NCI-H146 treated with DMSO at 0.1 percent for 48 hours (cell line): ENCODE measurements around the gene MAN1C1.

Experiments used
- DNase-seq: peaks from one replicate; lab custom pipeline; 2025; ENCODE audit not compliant: unreplicated experiment; lab: John Stamatoyannopoulos, UW

MAN1C1 gene

DNA sequence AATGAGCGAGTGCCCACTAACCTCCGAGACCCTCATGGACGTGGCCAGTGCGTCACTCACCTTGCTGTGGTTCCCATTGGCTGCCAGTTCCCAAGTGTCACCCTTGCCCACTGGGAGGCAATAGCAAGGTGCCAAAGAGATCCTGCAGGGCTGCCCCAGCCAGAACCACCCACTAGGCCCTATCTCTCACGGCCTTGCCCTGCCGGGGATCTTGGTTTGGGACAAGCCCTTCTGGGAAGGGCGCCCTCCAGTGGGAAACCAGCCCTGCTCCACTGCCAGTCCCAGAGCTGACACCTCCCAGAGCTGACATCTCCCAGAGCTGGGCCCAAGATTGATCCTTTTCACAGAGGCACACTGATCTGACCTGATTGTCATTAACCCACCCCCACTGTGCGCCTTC is 181.3 kb downstream of the MAN1C1 start:
- DNase-seq, result no peak

- no peak for DNase-seq
These were observed 182.2 kb downstream of the MAN1C1 start for GRCh38 chr1:25798666-25799351.

DNA sequence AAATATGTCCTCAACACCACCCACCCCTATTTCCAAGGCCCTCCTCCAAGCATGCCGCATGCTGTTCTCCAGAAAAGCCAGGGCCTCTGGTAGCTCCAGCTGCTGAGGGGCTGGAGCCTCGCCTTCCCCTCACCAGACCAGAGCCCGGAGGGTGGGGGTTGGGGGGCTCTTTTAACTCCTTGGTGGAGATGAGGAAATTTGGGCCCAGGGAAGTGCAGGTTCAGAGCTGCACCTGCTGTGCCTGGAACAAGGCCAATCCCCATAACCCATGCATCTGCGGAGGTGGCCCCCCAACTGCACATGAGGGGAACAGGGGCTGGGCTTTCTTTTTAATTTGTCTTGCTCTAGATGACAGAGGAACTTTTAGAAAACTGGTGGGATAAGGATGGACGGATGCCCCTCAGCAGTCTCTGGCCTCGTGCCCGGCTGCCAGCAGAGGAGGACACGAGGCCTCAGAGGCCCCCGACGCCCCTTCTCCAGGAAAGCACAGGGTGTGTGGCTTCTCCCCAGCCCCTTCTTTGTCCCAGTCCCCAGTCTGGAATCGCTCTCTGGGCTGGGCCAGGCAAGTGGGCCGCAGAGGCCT is 182.9 kb downstream of the MAN1C1 start:
- DNase-seq, result no peak

DNA sequence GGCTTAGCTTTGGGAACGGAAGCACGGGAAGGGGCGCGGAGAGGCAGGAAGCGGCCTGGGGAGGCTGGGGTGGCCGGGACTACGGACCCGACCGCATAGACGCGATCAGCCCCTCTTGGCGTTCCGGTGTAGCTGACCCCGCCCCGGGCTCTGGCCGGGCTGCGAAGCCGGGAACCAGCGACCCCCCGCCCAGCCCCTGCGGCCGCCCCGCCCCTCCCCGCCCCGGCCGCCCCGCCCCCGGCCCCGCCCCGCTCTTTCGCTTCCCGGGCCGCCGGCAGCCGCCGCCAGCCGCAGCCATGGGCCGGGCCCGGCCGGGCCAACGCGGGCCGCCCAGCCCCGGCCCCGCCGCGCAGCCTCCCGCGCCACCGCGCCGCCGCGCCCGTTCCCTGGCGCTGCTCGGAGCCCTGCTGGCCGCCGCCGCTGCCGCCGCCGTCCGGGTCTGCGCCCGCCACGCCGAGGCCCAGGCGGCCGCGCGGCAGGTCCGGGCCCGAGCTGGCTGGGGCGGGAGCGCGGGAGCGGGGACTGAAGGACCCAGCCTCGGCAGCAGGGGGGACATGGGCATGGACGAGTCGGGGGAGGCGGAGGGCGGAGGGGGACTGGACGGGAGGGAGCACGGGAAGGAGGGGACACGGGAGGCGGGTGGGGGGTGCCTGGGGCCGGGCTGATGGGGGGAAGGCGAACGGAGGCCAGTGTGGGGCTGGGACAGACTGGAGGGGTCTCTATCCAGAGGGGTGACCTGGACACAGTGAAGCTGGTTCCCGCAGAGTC is 183.5 kb downstream of the MAN1C1 start, which contains the start of gene SELENON:
TSS of gene SELENON (plus strand) at position 259 of the 768 bp plus-strand sequence. CDS start at position 297, 38 bp downstream.
- peak; percentile 11 for DNase-seq

DNA sequence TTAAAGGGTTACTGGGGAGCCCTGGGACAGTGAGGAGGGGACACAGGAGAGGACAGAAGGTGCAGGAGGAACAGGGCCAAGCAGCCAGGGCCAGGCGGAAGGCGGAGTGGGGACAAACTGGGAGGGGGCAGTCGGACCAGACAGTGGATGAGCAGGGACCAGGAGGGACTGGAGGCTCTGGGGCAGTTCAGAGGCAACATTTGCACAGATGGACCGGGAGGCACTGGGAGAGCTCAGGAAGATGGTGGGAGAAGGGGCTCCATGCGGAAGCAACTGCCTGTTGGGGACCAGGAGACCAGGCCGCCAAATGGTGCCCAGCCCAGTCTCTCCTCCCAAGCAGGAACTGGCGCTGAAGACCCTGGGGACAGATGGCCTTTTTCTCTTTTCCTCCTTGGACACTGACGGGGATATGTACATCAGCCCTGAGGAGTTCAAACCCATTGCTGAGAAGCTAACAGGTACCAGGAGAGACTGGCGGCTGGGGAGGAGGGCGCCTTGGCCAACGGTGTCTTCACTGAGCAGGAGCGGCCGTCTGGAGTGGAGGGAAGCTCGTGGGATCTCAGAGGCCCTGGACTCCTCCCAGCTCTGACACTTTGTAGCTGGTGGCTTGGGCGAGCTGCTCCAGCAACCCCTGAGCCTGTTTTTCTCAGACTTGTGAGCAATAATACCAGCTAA is 184.2 kb downstream of the MAN1C1 start:
- DNase-seq, result no peak

GRCh38 chr1:25802915-25803314 is 186.3 kb downstream of the MAN1C1 start:
- no peak for DNase-seq

DNA sequence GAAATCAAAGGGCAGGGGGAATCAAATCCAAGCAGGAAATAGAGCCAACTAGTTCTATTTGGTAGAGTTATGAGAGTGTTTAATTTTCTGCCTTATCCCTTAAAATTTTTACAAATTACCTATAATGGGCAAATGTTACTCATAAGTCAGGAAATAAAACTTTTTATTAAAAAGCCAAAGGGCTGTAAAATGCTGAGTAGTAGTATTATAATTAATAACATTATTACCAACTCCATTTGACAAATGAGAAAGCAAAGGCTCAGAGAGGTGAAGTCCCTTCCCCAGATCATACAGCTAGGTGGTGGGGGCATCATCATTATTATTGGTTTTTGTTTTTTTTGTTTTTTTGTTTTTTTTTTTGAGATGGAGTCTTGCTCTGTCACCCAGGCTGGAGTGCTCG is 186.8 kb downstream of the MAN1C1 start:
- no peak for DNase-seq

GRCh38 chr1:25804244-25804963 is 187.8 kb downstream of the MAN1C1 start:
- DNase-seq, result no peak

DNA sequence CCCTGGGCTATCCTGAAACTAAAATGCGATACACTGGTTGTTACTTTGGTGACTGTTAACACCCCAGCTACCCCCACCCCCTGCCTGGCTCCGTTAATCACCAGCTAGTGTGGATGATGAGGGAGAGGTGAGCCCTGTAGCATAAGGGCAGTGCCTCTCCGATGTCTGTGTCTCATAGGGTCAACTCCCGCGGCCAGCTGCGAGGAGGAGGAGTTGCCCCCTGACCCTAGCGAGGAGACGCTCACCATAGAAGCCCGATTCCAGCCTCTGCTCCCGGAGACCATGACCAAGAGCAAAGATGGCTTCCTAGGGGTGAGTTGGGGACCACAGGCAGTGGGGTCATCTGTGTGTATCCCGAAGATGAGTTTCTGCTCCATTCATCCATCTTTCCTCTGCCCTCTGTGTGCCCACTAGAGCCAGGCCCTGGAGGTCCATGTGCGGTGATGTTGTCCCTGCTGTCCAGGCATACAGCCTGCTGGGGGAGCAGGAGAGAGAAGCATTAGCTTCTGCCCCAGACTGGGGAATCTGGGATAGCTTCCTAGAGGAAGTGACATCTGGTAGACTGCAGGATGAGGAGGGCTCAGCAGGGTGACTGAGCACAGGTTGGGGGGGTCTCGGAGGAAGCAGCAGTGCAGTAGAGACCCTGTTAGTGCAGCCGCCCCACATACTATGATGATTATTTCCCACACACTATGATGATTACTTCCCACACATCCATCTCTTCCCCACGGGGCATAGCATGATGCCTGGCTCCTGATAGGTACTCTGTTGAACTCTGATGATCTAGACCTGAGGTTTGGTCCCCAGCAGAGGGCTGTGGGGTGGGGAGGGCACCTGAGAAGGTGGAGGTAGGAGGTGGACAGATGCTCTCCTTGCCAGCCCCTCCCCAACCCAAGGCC is 188.6 kb downstream of the MAN1C1 start:
- no peak for DNase-seq

DNA sequence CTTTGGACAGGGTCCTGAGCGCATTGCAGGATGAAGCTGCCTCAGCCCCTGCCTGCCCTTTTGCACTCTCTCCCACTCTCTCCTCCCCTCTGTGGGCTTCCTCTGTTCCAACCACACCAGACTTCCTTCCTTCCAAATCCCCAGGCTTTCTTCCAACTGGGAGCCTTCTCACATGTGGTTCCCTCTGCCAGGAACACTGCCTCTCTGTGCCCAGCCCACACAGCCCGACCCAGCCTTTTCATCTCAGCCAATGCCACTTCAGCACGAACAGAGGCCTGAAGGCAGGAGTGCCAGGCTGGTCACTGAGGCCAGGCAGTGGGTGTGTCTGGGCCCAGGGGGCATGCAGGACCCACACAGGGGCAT is 189.3 kb downstream of the MAN1C1 start:
- no peak for DNase-seq

GRCh38 chr1:25806418-25806817 is 189.8 kb downstream of the MAN1C1 start:
- DNase-seq, result no peak

DNA sequence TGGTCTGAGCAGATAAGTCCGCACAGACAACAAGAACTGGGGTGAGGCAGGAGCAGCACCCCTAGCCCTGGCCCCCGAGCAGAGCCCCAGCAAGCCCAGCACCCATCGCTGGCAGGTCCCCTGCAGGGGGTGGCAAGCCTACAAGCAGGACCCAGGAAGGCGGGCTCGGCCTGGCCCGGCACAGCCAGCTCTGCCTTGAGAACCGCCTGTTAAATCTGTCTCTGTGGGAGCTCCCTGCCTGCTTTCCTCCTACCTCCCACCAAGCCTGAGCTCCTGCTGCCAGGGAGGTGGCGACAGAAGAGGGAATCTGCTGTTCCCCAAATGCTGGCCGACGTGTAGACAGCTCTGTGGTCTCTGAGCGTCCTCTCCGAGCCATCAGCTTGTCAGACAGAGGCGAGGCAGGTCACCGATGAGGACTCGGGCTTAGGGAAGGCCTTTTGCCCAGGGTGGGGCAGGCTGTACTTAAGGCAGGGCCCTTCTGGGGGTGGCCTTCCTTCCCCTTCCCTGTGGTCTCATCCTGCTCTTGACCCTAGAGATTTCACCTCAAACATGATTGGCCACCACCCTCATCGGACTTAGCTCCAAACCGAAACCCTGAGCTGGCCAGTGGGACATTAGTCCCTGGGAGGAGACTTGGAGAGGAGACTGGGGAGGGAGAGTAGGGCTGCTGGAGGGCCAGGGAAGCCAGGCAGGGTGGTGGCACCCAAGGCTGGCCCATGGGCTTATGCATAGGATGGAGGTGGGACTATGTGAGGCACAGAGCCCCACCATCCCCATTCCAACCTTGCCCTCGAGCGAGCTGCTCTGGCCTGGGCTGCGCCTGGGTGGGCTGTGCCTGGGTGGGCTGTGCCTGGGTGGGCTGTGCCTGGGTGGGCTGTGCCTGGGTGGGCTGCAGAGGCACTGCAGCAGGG is 191.1 kb downstream of the MAN1C1 start:
- no peak for DNase-seq

- DNase-seq, result no peak
These were observed 192.1 kb downstream of the MAN1C1 start for GRCh38 chr1:25808481-25809244.

GRCh38 chr1:25809283-25809926 is 192.8 kb downstream of the MAN1C1 start:
- no peak for DNase-seq

DNA sequence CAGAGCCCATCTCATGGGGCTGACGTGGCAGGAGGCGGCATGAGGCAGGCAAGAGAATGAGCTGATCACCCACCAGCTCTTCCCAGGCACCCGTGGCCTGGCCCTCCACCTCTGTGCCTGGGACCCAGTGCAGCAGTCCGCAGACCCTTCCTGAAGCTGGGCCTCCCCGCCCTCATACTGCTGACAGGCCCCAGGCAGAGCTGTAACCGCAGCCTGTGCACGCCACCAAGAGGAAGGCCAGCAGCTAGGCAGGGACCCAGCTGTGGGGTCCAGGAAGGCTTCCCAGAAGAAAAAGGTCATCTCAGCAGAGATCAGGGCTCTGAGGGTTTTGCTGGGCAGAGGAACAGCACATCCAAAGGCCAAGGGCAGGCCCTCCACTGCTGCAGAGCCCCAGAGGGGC is 193.3 kb downstream of the MAN1C1 start:
- DNase-seq, result no peak

DNA sequence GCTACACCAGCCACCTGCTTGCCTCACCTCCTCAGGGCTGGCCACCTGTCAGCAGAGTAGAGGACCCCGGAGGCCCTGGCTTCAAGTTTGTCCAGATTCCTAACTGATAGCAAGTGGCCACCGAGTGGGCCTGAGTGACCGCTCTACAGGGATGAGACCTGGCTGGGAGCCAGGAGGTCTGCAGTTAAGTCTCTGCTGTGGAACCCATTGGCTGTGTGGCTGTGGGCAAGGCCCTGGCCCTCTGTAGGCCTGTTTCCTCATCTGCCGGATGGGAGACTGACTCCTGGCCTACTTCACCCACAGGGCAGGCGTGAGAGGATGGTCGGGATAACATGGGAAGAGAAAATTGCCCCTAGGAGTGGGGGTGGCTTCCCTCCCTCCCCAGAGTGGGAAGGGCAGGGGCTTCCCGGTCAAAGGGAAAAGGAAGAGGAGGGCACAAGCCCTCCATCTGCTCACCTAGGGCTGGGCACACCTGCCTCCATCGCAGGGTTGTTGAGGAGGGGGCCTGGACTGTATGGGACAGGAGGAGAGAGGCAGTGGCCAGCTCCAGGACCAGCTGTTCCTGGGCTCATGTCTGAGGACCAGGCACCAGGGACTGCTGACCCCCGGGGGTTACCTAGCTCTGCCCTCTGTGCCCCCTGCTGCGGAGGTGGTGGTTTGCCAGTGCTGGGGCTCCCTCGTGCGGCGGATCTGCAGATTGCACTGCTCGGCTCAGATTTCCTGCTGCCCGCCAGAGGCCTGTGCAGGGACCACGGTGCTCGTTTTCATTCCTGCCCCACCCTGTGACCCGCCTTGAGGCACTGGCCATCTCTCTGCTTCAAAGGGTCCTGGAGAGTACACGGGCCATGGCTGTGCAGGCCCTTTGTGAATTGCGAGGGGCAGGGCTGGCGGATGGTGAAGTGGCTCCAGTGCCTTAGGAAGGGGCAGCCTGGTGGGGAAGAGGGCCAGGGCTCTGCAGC is 194.0 kb downstream of the MAN1C1 start:
- DNase-seq, result peak; percentile 9
